HepG2 (cell line): Measurements from ENCODE around the gene TUBA4A. TPM values are rescaled to one million over a fixed set of nuclear protein-coding genes. Genes with fewer than 3 reads are reported as not detected.

Experiments used
- ADNP ChIP-seq: sonication (generic); formaldehyde crosslinking; IDR thresholded peaks from 2 replicates; pipeline ENCODE4 v1.4.0; 2020; ENCODE audit warnings: missing genetic modification reagents
- ATF1 ChIP-seq: IDR thresholded peaks from 2 replicates; pipeline ENCODE4 v1.6.1; 2016; ENCODE audit warnings: mild to moderate bottlenecking, control low read depth
- BCL6 ChIP-seq: IDR thresholded peaks from 2 replicates; pipeline ENCODE4 v1.6.1; 2016; ENCODE audit warnings: missing genetic modification reagents, missing compliant biosample characterization
- HOXA5 ChIP-seq: sonication (generic); formaldehyde crosslinking; IDR thresholded peaks from 2 replicates; pipeline ENCODE4 v1.4.0; 2020; ENCODE audit warnings: missing genetic modification reagents
- POLR2AphosphoS2 ChIP-seq: IDR thresholded peaks from 2 replicates; pipeline ENCODE4 v1.6.1; 2011; ENCODE audit warnings: low read depth, low read length, improper control_type of control experiment
- TARDBP ChIP-seq: sonication (generic); formaldehyde crosslinking; IDR thresholded peaks from 2 replicates; pipeline ENCODE4 v1.8.0; 2022; ENCODE audit warnings: mild to moderate bottlenecking, missing genetic modification reagents
- ZNF296 ChIP-seq: sonication (generic); formaldehyde crosslinking; conservative IDR thresholded peaks from 2 replicates; pipeline ENCODE4 v1.5.0; 2020; ENCODE audit warnings: mild to moderate bottlenecking, missing genetic modification reagents
- ZNF644 ChIP-seq: IDR thresholded peaks from 2 replicates; pipeline ENCODE4 v1.6.1; 2016; ENCODE audit warnings: low read depth
- ZSCAN29 ChIP-seq: sonication (generic); formaldehyde crosslinking; conservative IDR thresholded peaks from 2 replicates; pipeline ENCODE4 v1.4.0; 2020; ENCODE audit warnings: mild to moderate bottlenecking, missing genetic modification reagents
- polyA plus RNA-seq, 8 experiments: library from polyadenylated mRNA; depleted of rRNA in 3 of 8; stranded (reverse) in 7 of 8; unstranded in 1 of 8; fragments of >200 nt; fragmentation: Illumina TruSeq in 4 of 8; extraction: Trizol in 4 of 8; gene quantifications; 2 replicates each; pipeline versions ENCODE4 v1.2.1 to v1.2.3, GENCODE V29; 2011 to 2016; ENCODE audit warnings: low read depth in 4 of 8, missing spikeins in 1 of 8, mixed read lengths in 1 of 8; ENCODE audit not compliant: insufficient read depth in 1 of 8
- total RNA-seq, 5 experiments: library from RNA; depleted of rRNA; stranded (reverse); fragments of >200 nt; fragmentation: Illumina TruSeq; extraction: Trizol; gene quantifications; 2 replicates each; pipeline ENCODE4 v1.2.3, GENCODE V29; 2016; ENCODE audit warnings: low read depth in 1 of 5
- TF ChIP-seq, protein P1 (sequence below), 2 experiments: IDR thresholded peaks; 2 replicates each; pipeline ENCODE4 v1.6.1; 2011 to 2012; ENCODE audit warnings: low read length in 2 of 2, borderline replicate concordance in 1 of 2, low read depth in 1 of 2, mild to moderate bottlenecking in 1 of 2, moderate library complexity in 1 of 2
- TF ChIP-seq, protein P2 (sequence below): sonication (generic); formaldehyde crosslinking; IDR thresholded peaks from 2 replicates; pipeline ENCODE4 v1.5.0; 2020; ENCODE audit warnings: missing genetic modification reagents, mild to moderate bottlenecking, borderline replicate concordance
- TF ChIP-seq, protein P3 (sequence below): sonication (generic); formaldehyde crosslinking; IDR thresholded peaks from 2 replicates; pipeline ENCODE4 v1.5.1; 2020; ENCODE audit warnings: mild to moderate bottlenecking, missing genetic modification reagents, borderline replicate concordance
- TF ChIP-seq, protein P4 (sequence below): sonication (generic); formaldehyde crosslinking; IDR thresholded peaks from 2 replicates; pipeline ENCODE4 v1.9.0; 2021; ENCODE audit warnings: mild to moderate bottlenecking, missing genetic modification reagents
- TF ChIP-seq, protein P5 (sequence below): IDR thresholded peaks from 2 replicates; pipeline ENCODE4 v1.6.1; 2016; ENCODE audit warnings: missing compliant biosample characterization, missing genetic modification reagents, borderline replicate concordance

TUBA4A gene
- total and polyA plus RNA-seq, 2 of the 13 experiments (the other 11 are each of a cell fraction or from before 2014, with no cell fraction given): 1.3 to 12.7 TPM

DNA sequence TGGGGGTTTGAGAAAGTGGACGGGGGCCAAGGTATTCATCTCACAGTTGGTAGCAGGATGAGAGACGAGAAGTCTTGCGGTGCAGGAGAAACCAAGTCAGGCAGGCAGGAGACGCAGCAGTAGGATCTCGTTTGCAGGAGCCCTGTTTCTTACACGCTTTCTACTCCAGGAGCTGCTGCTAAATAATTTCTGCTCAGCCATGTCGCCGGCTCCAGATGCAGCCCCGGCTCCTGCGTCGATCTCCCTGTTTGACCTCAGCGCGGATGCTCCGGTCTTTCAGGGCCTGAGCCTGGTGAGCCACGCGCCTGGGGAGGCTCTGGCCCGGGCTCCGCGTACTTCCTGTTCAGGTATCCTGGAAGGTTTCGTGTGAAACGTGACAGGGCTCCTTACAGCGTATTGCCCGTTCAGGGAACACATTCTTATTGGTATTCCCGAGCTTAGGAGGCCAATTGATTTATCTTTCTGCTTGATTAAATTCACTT lies 23.6 kb downstream of the TUBA4A start (continued):
- TF ChIP-seq, protein P1, sequence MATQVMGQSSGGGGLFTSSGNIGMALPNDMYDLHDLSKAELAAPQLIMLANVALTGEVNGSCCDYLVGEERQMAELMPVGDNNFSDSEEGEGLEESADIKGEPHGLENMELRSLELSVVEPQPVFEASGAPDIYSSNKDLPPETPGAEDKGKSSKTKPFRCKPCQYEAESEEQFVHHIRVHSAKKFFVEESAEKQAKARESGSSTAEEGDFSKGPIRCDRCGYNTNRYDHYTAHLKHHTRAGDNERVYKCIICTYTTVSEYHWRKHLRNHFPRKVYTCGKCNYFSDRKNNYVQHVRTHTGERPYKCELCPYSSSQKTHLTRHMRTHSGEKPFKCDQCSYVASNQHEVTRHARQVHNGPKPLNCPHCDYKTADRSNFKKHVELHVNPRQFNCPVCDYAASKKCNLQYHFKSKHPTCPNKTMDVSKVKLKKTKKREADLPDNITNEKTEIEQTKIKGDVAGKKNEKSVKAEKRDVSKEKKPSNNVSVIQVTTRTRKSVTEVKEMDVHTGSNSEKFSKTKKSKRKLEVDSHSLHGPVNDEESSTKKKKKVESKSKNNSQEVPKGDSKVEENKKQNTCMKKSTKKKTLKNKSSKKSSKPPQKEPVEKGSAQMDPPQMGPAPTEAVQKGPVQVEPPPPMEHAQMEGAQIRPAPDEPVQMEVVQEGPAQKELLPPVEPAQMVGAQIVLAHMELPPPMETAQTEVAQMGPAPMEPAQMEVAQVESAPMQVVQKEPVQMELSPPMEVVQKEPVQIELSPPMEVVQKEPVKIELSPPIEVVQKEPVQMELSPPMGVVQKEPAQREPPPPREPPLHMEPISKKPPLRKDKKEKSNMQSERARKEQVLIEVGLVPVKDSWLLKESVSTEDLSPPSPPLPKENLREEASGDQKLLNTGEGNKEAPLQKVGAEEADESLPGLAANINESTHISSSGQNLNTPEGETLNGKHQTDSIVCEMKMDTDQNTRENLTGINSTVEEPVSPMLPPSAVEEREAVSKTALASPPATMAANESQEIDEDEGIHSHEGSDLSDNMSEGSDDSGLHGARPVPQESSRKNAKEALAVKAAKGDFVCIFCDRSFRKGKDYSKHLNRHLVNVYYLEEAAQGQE (IDR thresholded peaks at IDR 0.05; ENCODE audit: borderline replicate concordance in 1 of 2, low read depth in 1 of 2, low read length in 2 of 2): no peak
- TF ChIP-seq BCL6 (CRISPR knock-in tag) (0 out of 2 replicates have a peak, but pooled peaks have one; percentile 12), ZNF644 (CRISPR knock-in tag) (no peak), ZNF296 (CRISPR knock-in tag) (0 out of 2 replicates have a peak, but pooled peaks have one; percentile 65), HOXA5 (CRISPR knock-in tag) (no peak; the same call in 1 of the 2 replicates), ADNP (CRISPR knock-in tag) (no peak), TARDBP (CRISPR knock-in tag) (peak; percentile 13; the same call in 1 of the 2 replicates), ZSCAN29 (CRISPR knock-in tag) (no peak), ATF1 (0 out of 2 replicates have a peak, but pooled peaks have one; percentile 1), POLR2AphosphoS2 (no peak)
- TF ChIP-seq, protein P2, sequence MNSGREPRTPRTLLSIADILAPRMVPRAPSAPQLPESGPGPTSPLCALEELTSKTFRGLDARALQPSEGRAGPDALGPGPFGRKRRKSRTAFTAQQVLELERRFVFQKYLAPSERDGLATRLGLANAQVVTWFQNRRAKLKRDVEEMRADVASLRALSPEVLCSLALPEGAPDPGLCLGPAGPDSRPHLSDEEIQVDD: no peak
- TF ChIP-seq, protein P3, sequence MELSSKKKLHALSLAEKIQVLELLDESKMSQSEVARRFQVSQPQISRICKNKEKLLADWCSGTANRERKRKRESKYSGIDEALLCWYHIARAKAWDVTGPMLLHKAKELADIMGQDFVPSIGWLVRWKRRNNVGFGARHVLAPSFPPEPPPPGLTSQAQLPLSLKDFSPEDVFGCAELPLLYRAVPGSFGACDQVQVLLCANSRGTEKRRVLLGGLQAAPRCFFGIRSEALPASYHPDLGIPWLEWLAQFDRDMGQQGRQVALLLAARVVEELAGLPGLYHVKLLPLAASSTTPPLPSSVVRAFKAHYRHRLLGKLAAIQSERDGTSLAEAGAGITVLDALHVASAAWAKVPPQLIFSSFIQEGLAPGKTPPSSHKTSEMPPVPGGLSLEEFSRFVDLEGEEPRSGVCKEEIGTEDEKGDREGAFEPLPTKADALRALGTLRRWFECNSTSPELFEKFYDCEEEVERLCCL: no peak
- TF ChIP-seq, protein P4, sequence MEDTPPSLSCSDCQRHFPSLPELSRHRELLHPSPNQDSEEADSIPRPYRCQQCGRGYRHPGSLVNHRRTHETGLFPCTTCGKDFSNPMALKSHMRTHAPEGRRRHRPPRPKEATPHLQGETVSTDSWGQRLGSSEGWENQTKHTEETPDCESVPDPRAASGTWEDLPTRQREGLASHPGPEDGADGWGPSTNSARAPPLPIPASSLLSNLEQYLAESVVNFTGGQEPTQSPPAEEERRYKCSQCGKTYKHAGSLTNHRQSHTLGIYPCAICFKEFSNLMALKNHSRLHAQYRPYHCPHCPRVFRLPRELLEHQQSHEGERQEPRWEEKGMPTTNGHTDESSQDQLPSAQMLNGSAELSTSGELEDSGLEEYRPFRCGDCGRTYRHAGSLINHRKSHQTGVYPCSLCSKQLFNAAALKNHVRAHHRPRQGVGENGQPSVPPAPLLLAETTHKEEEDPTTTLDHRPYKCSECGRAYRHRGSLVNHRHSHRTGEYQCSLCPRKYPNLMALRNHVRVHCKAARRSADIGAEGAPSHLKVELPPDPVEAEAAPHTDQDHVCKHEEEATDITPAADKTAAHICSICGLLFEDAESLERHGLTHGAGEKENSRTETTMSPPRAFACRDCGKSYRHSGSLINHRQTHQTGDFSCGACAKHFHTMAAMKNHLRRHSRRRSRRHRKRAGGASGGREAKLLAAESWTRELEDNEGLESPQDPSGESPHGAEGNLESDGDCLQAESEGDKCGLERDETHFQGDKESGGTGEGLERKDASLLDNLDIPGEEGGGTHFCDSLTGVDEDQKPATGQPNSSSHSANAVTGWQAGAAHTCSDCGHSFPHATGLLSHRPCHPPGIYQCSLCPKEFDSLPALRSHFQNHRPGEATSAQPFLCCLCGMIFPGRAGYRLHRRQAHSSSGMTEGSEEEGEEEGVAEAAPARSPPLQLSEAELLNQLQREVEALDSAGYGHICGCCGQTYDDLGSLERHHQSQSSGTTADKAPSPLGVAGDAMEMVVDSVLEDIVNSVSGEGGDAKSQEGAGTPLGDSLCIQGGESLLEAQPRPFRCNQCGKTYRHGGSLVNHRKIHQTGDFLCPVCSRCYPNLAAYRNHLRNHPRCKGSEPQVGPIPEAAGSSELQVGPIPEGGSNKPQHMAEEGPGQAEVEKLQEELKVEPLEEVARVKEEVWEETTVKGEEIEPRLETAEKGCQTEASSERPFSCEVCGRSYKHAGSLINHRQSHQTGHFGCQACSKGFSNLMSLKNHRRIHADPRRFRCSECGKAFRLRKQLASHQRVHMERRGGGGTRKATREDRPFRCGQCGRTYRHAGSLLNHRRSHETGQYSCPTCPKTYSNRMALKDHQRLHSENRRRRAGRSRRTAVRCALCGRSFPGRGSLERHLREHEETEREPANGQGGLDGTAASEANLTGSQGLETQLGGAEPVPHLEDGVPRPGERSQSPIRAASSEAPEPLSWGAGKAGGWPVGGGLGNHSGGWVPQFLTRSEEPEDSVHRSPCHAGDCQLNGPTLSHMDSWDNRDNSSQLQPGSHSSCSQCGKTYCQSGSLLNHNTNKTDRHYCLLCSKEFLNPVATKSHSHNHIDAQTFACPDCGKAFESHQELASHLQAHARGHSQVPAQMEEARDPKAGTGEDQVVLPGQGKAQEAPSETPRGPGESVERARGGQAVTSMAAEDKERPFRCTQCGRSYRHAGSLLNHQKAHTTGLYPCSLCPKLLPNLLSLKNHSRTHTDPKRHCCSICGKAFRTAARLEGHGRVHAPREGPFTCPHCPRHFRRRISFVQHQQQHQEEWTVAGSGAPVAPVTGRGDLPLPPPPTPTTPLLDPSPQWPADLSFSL (CRISPR knock-in tag): no peak
- TF ChIP-seq, protein P5, sequence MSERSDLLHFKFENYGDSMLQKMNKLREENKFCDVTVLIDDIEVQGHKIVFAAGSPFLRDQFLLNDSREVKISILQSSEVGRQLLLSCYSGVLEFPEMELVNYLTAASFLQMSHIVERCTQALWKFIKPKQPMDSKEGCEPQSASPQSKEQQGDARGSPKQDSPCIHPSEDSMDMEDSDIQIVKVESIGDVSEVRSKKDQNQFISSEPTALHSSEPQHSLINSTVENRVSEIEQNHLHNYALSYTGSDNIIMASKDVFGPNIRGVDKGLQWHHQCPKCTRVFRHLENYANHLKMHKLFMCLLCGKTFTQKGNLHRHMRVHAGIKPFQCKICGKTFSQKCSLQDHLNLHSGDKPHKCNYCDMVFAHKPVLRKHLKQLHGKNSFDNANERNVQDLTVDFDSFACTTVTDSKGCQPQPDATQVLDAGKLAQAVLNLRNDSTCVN: no peak
